ENCODE data around the gene SLC17A1.

The SLC17A1 gene

GRCh38 chr6:25831532-25832306, at the start of gene SLC17A1:
SLC17A1 (minus strand) TSS chr6:25832052; CDS start chr6:25830557, 1,495 bp downstream.
- H3K4me3 ChIP-seq (ENCODE audit: low read depth, low read length): no peak within 1 kb of the TSS
- TF ChIP-seq CTCF (IDR thresholded peaks at IDR 0.05; ENCODE audit: borderline replicate concordance, insufficient read depth, low read depth, low read length): no peak

- TF ChIP-seq CTCF (IDR thresholded peaks at IDR 0.05; ENCODE audit: borderline replicate concordance, insufficient read depth, low read depth, low read length): no peak
- no peak overlapping the region for H3K4me3 ChIP-seq (ENCODE audit: low read depth, low read length)
Observed at GRCh38 chr6:25880601-25881000, 48.7 kb upstream of the SLC17A1 start.

- H3K4me3 ChIP-seq (ENCODE audit: low read depth, low read length): no peak overlapping the region
- TF ChIP-seq CTCF (IDR thresholded peaks at IDR 0.05; ENCODE audit: borderline replicate concordance, insufficient read depth, low read depth, low read length): no peak
Observed at GRCh38 chr6:25878721-25879322, 47.0 kb upstream of the SLC17A1 start.

- no peak for TF ChIP-seq CTCF (IDR thresholded peaks at IDR 0.05; ENCODE audit: borderline replicate concordance, insufficient read depth, low read depth, low read length)
- H3K4me3 ChIP-seq (ENCODE audit: low read depth, low read length): no peak overlapping the region
Observed at GRCh38 chr6:25875926-25876602, 44.2 kb upstream of the SLC17A1 start.

GRCh38 chr6:25875563-25875905, 43.7 kb upstream of the SLC17A1 start:
- H3K4me3 ChIP-seq (ENCODE audit: low read depth, low read length): no peak overlapping the region
- no peak for TF ChIP-seq CTCF (IDR thresholded peaks at IDR 0.05; ENCODE audit: borderline replicate concordance, insufficient read depth, low read depth, low read length)

- no peak for TF ChIP-seq CTCF (IDR thresholded peaks at IDR 0.05; ENCODE audit: borderline replicate concordance, insufficient read depth, low read depth, low read length)
- H3K4me3 ChIP-seq (ENCODE audit: low read depth, low read length): no peak overlapping the region
Observed at GRCh38 chr6:25874822-25875562, 43.1 kb upstream of the SLC17A1 start.

Data from GM12875 (cell line).